ENCODE measurements around the gene FBXO28.

FBXO28 gene

GRCh38 chr1:224081604-224082003, 32.3 kb upstream of the FBXO28 start:
- no peak for TF ChIP-seq ZNF8 (CRISPR knock-in tag; IDR thresholded peaks at IDR 0.05)
- TF ChIP-seq ZFP3 (CRISPR knock-in tag; IDR thresholded peaks at IDR 0.05), result no peak
- TF ChIP-seq CSDC2 (CRISPR knock-in tag; IDR thresholded peaks at IDR 0.05), result no peak
- no peak for TF ChIP-seq PATZ1 (CRISPR knock-in tag; IDR thresholded peaks at IDR 0.05; ENCODE audit: borderline replicate concordance)
- TF ChIP-seq CREB5 (CRISPR knock-in tag; IDR thresholded peaks at IDR 0.05; ENCODE audit: low read depth), result no peak
- ATAC-seq, result no peak

GRCh38 chr1:224082146-224082545, 31.8 kb upstream of the FBXO28 start:
- TF ChIP-seq SNAI2 (CRISPR knock-in tag; IDR thresholded peaks at IDR 0.05) (no peak), BACH2 (CRISPR knock-in tag; IDR thresholded peaks at IDR 0.05; ENCODE audit: borderline replicate concordance) (no peak), GLIS3 (CRISPR knock-in tag; IDR thresholded peaks at IDR 0.05) (no peak), ARNTL (CRISPR knock-in tag; IDR thresholded peaks at IDR 0.05; ENCODE audit: borderline replicate concordance, low read depth) (no peak), ISL1 (CRISPR knock-in tag; IDR thresholded peaks at IDR 0.05) (no peak), PATZ1 (CRISPR knock-in tag; IDR thresholded peaks at IDR 0.05; ENCODE audit: borderline replicate concordance) (no peak), ZC3H10 (CRISPR knock-in tag; IDR thresholded peaks at IDR 0.05) (no peak), ZNF8 (CRISPR knock-in tag; IDR thresholded peaks at IDR 0.05) (no peak), CSRNP3 (CRISPR knock-in tag; IDR thresholded peaks at IDR 0.05) (no peak), ESRRG (CRISPR knock-in tag; IDR thresholded peaks at IDR 0.05) (no peak), ZFP3 (CRISPR knock-in tag; IDR thresholded peaks at IDR 0.05) (no peak)
- no peak for ATAC-seq

- ATAC-seq, result no peak
- TF ChIP-seq CSRNP3 (CRISPR knock-in tag; IDR thresholded peaks at IDR 0.05) (no peak), TCF4 (CRISPR knock-in tag; IDR thresholded peaks at IDR 0.05; ENCODE audit: borderline replicate concordance) (no peak), TOX (CRISPR knock-in tag; IDR thresholded peaks at IDR 0.05; ENCODE audit: borderline replicate concordance) (no peak), ZC3H10 (CRISPR knock-in tag; IDR thresholded peaks at IDR 0.05) (no peak), ZFP30 (CRISPR knock-in tag; IDR thresholded peaks at IDR 0.05) (no peak), OSR1 (CRISPR knock-in tag; IDR thresholded peaks at IDR 0.05) (no peak), CSDC2 (CRISPR knock-in tag; IDR thresholded peaks at IDR 0.05) (no peak), RARB (CRISPR knock-in tag; IDR thresholded peaks at IDR 0.05) (no peak), PATZ1 (CRISPR knock-in tag; IDR thresholded peaks at IDR 0.05; ENCODE audit: borderline replicate concordance) (no peak), ISL1 (CRISPR knock-in tag; IDR thresholded peaks at IDR 0.05) (no peak), TSHZ2 (CRISPR knock-in tag; IDR thresholded peaks at IDR 0.05) (no peak), ESRRG (CRISPR knock-in tag; IDR thresholded peaks at IDR 0.05) (no peak), ZFP3 (CRISPR knock-in tag; IDR thresholded peaks at IDR 0.05) (no peak)
Observed at GRCh38 chr1:224084867-224085266, 29.0 kb upstream of the FBXO28 start.

Data from SK-N-SH treated with all-trans-retinoic acid at 6 μM for 48 hours (cell line).